GM23248 (cell line): ENCODE data around the gene ALKBH4. TPM values are rescaled to one million over a fixed set of nuclear protein-coding genes. Genes with fewer than 3 reads are reported as not detected.

ENCODE experiments used
- DNase-seq: peaks from one replicate; pipeline ENCODE4 v3.0.0-alpha.2; 2015
- H2AFZ ChIP-seq: fragments of 200-600 bp; sonication (generic); 2 replicates; pipeline ENCODE4 v1.6.1; 2016; ENCODE audit warnings: antibody characterized with exemption
- H3F3A ChIP-seq: fragments of 200-600 bp; sonication (generic); 2 replicates; pipeline ENCODE4 v1.6.1; 2016; ENCODE audit warnings: mild to moderate bottlenecking, antibody characterized with exemption, mixed run types; ENCODE audit not compliant: insufficient read depth
- H3K27ac ChIP-seq: fragments of 200-600 bp; sonication (generic); 2 replicates; pipeline ENCODE4 v1.5.1; 2016; ENCODE audit warnings: mild to moderate bottlenecking
- H3K27me3 ChIP-seq: fragments of 200-600 bp; sonication (generic); replicated peaks from 2 replicates; pipeline ENCODE4 v1.6.1; 2016; ENCODE audit warnings: mild to moderate bottlenecking; ENCODE audit not compliant: insufficient read depth
- H3K36me3 ChIP-seq: fragments of 200-600 bp; sonication (generic); 2 replicates; pipeline ENCODE4 v1.6.1; 2016; ENCODE audit warnings: low read depth, mild to moderate bottlenecking
- H3K4me1 ChIP-seq: fragments of 200-600 bp; sonication (generic); 2 replicates; pipeline ENCODE4 v1.6.1; 2016; ENCODE audit warnings: mild to moderate bottlenecking; ENCODE audit not compliant: insufficient read depth
- H3K4me2 ChIP-seq: fragments of 200-600 bp; sonication (generic); one replicate; pipeline ENCODE4 v1.6.1; 2016; ENCODE audit warnings: mild to moderate bottlenecking; ENCODE audit not compliant: unreplicated experiment
- H3K4me3 ChIP-seq: fragments of 200-600 bp; sonication (generic); 2 replicates; pipeline ENCODE4 v1.5.1; 2016; ENCODE audit warnings: mild to moderate bottlenecking
- H3K79me2 ChIP-seq: fragments of 200-600 bp; sonication (generic); 2 replicates; pipeline ENCODE4 v1.6.1; 2016; ENCODE audit warnings: mild to moderate bottlenecking; ENCODE audit not compliant: insufficient read depth
- H3K9ac ChIP-seq: fragments of 200-600 bp; sonication (generic); 2 replicates; pipeline ENCODE4 v1.6.1; 2016; ENCODE audit warnings: mild to moderate bottlenecking
- H3K9me2 ChIP-seq: fragments of 200-600 bp; sonication (generic); 2 replicates; pipeline ENCODE4 v1.6.1; 2016; ENCODE audit warnings: mixed run types, mild to moderate bottlenecking, moderate library complexity; ENCODE audit not compliant: insufficient read depth
- H3K9me3 ChIP-seq: fragments of 200-600 bp; sonication (generic); one replicate; pipeline ENCODE4 v1.6.1; 2017; ENCODE audit warnings: low read depth
- H4K20me1 ChIP-seq: fragments of 200-600 bp; sonication (generic); 2 replicates; pipeline ENCODE4 v1.6.0; 2016; ENCODE audit not compliant: insufficient read depth
- EZH2 ChIP-seq: fragments of 200-600 bp; sonication (generic); IDR thresholded peaks from 2 replicates; pipeline ENCODE4 v1.6.1; 2018; ENCODE audit warnings: antibody characterized with exemption, mild to moderate bottlenecking; ENCODE audit not compliant: insufficient read depth, poor library complexity, severe bottlenecking
- EZH2phosphoT487 ChIP-seq: fragments of 200-600 bp; sonication (generic); IDR thresholded peaks from 2 replicates; pipeline ENCODE4 v1.6.1; 2018; ENCODE audit warnings: antibody characterized with exemption, moderate library complexity, mild to moderate bottlenecking, low read depth; ENCODE audit not compliant: insufficient read depth
- WGBS, 2 experiments: methylation state at CpG; one replicate each; pipeline ENCODE4 v1.1.6; 2015 to 2017; ENCODE audit warnings: low lambda C conversion rate in 2 of 2, low coverage in 1 of 2; ENCODE audit errors: missing lambda C conversion rate in 2 of 2; 5-methylcytosine and 5-hydroxymethylcytosine counted together
- in situ Hi-C: fragments of 300-500 bp; cut with MboI; formaldehyde crosslinking; loops from 2 replicates; pipeline ENCODE4 v1.15.0; 2020
- microRNA-seq: library from miRNA; unstranded; fragments of <30 nt; microRNA quantifications from one replicate; pipeline ENCODE4, GENCODE V29; 2016; ENCODE audit warnings: borderline number of aligned reads
- polyA plus RNA-seq: library from polyadenylated mRNA; unstranded; fragments of >200 nt; fragmentation: Nextera tagmentation; extraction: Ambion mirVana; gene quantifications from 2 replicates; pipeline ENCODE4 v1.2.1, GENCODE V29; 2016
- total RNA-seq: library from RNA; depleted of rRNA; stranded (reverse); fragments of >200 nt; shearing (Covaris generic); gene quantifications from 2 replicates; pipeline ENCODE4 v1.2.3, GENCODE V29; 2014; rRNA removed

Gene ALKBH4
- total and polyA plus RNA-seq, 2 experiments from 2014 or later: 13.9 to 16.3 TPM

- Histone ChIP-seq H3K4me1 (no peaks in the 10 kb centered on the region), H3K4me3 (no peak overlapping the region), H3K9me2 (no peaks in the 10 kb centered on the region), H3K36me3 (peaks cover 54% of the 10 kb centered on the region), H3K9me3 (no peaks in the 10 kb centered on the region), H3K9ac (no peak overlapping the region), H3K27ac (no peak overlapping the region), H4K20me1 (no peaks in the 10 kb centered on the region), H3F3A (peaks cover 4% of the 10 kb centered on the region; the same call in 1 of the 2 replicates), H3K79me2 (peaks cover 36% of the 10 kb centered on the region), H2AFZ (no peak overlapping the region), H3K27me3 (no peaks in the 10 kb centered on the region), H3K4me2 (no peak overlapping the region)
- TF ChIP-seq EZH2phosphoT487 (no peak), EZH2 (no peak)
- 96 to 97% methylated on average over 6 of the region's 6 CpGs for WGBS, 2 experiments
- DNase-seq: no peak
- in situ Hi-C loops: no loop called here
Observed at GRCh38 chr7:102407910-102408309, 56.8 kb downstream of the ALKBH4 start.

Small RNA genes lying within 50 kb of the gene (microRNA-seq; reads per million reads assigned to microRNA genes)
- gene MIR4467 (4.6 reads per million), gene MIR5090 (not detected)

Other genes starting within 250 kb of the ALKBH4 start
- 0.86 and 7.1 TPM in 2 replicates for gene SH2B2, start 178.0 kb downstream of the ALKBH4 start, total RNA-seq
- 0.80 and 1.1 TPM in 2 replicates for gene SH2B2, start 178.0 kb downstream of the ALKBH4 start, polyA plus RNA-seq
- gene SPDYE6, start 108.4 kb downstream of the ALKBH4 start, total RNA-seq: not detected in 2 replicates
- gene SPDYE6, start 108.4 kb downstream of the ALKBH4 start, polyA plus RNA-seq: 0.19 TPM in 1 of 2 replicates, not detected in the other
- gene PRKRIP1, start 68.5 kb downstream of the ALKBH4 start, total RNA-seq: 14.8 and 17.3 TPM in 2 replicates
- gene PRKRIP1, start 68.5 kb downstream of the ALKBH4 start, polyA plus RNA-seq: 19.1 and 20.3 TPM in 2 replicates
- gene ORAI2, start 31.3 kb downstream of the ALKBH4 start, total RNA-seq: 42.2 and 47.6 TPM in 2 replicates
- gene ORAI2, start 31.3 kb downstream of the ALKBH4 start, polyA plus RNA-seq: 30.3 and 32.6 TPM in 2 replicates
- gene LRWD1, start 121 bp upstream of the ALKBH4 start, total RNA-seq: 18.3 and 21.8 TPM in 2 replicates
- 15.3 and 16.2 TPM in 2 replicates for gene LRWD1, start 121 bp upstream of the ALKBH4 start, polyA plus RNA-seq
- gene POLR2J, start 14.1 kb upstream of the ALKBH4 start, total RNA-seq: 11.3 and 15.5 TPM in 2 replicates
- 75.4 and 77.7 TPM in 2 replicates for gene POLR2J, start 14.1 kb upstream of the ALKBH4 start, polyA plus RNA-seq
- 0.13 and 1.1 TPM in 2 replicates for gene RASA4B, start 52.9 kb upstream of the ALKBH4 start, total RNA-seq
- gene RASA4B, start 52.9 kb upstream of the ALKBH4 start, polyA plus RNA-seq: 0.72 and 1.0 TPM in 2 replicates
- 1.6 TPM in 1 of 2 replicates, not detected in the other for gene UPK3BL2, start 78.8 kb upstream of the ALKBH4 start, total RNA-seq
- gene UPK3BL2, start 78.8 kb upstream of the ALKBH4 start, polyA plus RNA-seq: 0.39 and 0.83 TPM in 2 replicates
- gene SPDYE2, start 86.4 kb upstream of the ALKBH4 start, total RNA-seq: not detected in 2 replicates
- 0.20 and 0.59 TPM in 2 replicates for gene SPDYE2, start 86.4 kb upstream of the ALKBH4 start, polyA plus RNA-seq
- gene POLR2J3, start 107.7 kb upstream of the ALKBH4 start, total RNA-seq: 2.9 and 6.3 TPM in 2 replicates
- 61.2 and 69.8 TPM in 2 replicates for gene POLR2J3, start 107.7 kb upstream of the ALKBH4 start, polyA plus RNA-seq
- 1.7 and 8.9 TPM in 2 replicates for gene RASA4, start 151.9 kb upstream of the ALKBH4 start, total RNA-seq
- gene RASA4, start 151.9 kb upstream of the ALKBH4 start, polyA plus RNA-seq: 1.2 and 2.3 TPM in 2 replicates
- gene UPK3BL1, start 177.9 kb upstream of the ALKBH4 start, total RNA-seq: 10.8 and 13.3 TPM in 2 replicates
- gene UPK3BL1, start 177.9 kb upstream of the ALKBH4 start, polyA plus RNA-seq: 7.8 and 9.5 TPM in 2 replicates
- not detected in 2 replicates for gene SPDYE2B, start 185.5 kb upstream of the ALKBH4 start, total RNA-seq
- gene SPDYE2B, start 185.5 kb upstream of the ALKBH4 start, polyA plus RNA-seq: 0.20 TPM in 1 of 2 replicates, not detected in the other
- gene POLR2J2, start 206.8 kb upstream of the ALKBH4 start, total RNA-seq: 0.43 and 0.51 TPM in 2 replicates
- 1.1 and 2.0 TPM in 2 replicates for gene POLR2J2, start 206.8 kb upstream of the ALKBH4 start, polyA plus RNA-seq